Measurements from ENCODE around the gene AQP3.
A peak's percentile ranks its signal among the peaks of the same experiment; 100 is the strongest.
"Not testable (repeated sequence)": the region's sequence is repeated elsewhere in the genome, so short reads cannot be mapped to it uniquely, and the experiment has no call there.

Gene AQP3

GRCh38 chr9:33464045-33464636 lies 16.7 kb upstream of the AQP3 start:
- DNase-seq: no peak

- no peak for DNase-seq
These were observed 15.8 kb upstream of the AQP3 start for GRCh38 chr9:33463151-33463550.

GRCh38 chr9:33461492-33461891 lies 14.1 kb upstream of the AQP3 start:
- DNase-seq: no peak

GRCh38 chr9:33460854-33461253 lies 13.5 kb upstream of the AQP3 start:
- no peak for DNase-seq

GRCh38 chr9:33459115-33459514 lies 11.7 kb upstream of the AQP3 start:
- DNase-seq: no peak

GRCh38 chr9:33458444-33458843 lies 11.1 kb upstream of the AQP3 start:
- peak in 5 of 6 experiments; percentile 18 to 39 (median 26) for DNase-seq

GRCh38 chr9:33455945-33456344 lies 8.6 kb upstream of the AQP3 start:
- DNase-seq: peak in 2 of 6 experiments; percentile 13 to 42

GRCh38 chr9:33455456-33455855 lies 8.1 kb upstream of the AQP3 start:
- DNase-seq: not testable (repeated sequence)

GRCh38 chr9:33454661-33455026 lies 7.3 kb upstream of the AQP3 start:
- peak in 1 of 6 experiments; percentile 31 for DNase-seq

GRCh38 chr9:33453999-33454660 lies 6.7 kb upstream of the AQP3 start:
- peak in 1 of 6 experiments; percentile 31 for DNase-seq

GRCh38 chr9:33453286-33453860 lies 6.0 kb upstream of the AQP3 start:
- no peak for DNase-seq

- peak in 5 of 6 experiments; percentile 4 to 30 (median 18) for DNase-seq
These were observed 5.5 kb upstream of the AQP3 start for GRCh38 chr9:33452828-33453271.

- DNase-seq: no peak
These were observed 3.3 kb upstream of the AQP3 start for GRCh38 chr9:33450621-33451146.

- no peak for DNase-seq
These were observed 2.3 kb upstream of the AQP3 start for GRCh38 chr9:33449715-33450114.

- peak in 1 of 6 experiments; percentile 15 for DNase-seq
These were observed 583 bp upstream of the AQP3 start for GRCh38 chr9:33447799-33448553.

GRCh38 chr9:33446240-33446945 lies 1.0 kb downstream of the AQP3 start:
- DNase-seq: peak; percentile 36 to 74 (median 61)

- peak in 3 of 6 experiments; percentile 9 to 31 (median 27) for DNase-seq
These were observed 1.8 kb downstream of the AQP3 start for GRCh38 chr9:33445389-33446239.

GRCh38 chr9:33443464-33444154 lies 3.8 kb downstream of the AQP3 start:
- no peak for DNase-seq

GRCh38 chr9:33443047-33443446 lies 4.3 kb downstream of the AQP3 start:
- DNase-seq: no peak

- DNase-seq: no peak
These were observed 5.3 kb downstream of the AQP3 start for GRCh38 chr9:33442125-33442524.

GRCh38 chr9:33440609-33441008 lies 6.8 kb downstream of the AQP3 start:
- DNase-seq: no peak
